Tibial nerve (tissue), 4 donors: ENCODE measurements around the gene TOMM6. TPM values are rescaled to one million over a fixed set of nuclear protein-coding genes. Genes with fewer than 3 reads are reported as not detected.

Source experiments
- DNase-seq, 2 donors: peaks; one replicate each; pipeline ENCODE4 v3.0.0-alpha.2; 2019; ENCODE audit warnings: low spot score in 2 of 2
- H3K27ac ChIP-seq, 4 donors: fragments of 200-600 bp; sonication (generic) in 3 of 4; one replicate each; pipeline ENCODE4 v1.5.1; 2017 to 2019; ENCODE audit warnings: mild to moderate bottlenecking in 1 of 4
- H3K27me3 ChIP-seq, 2 donors: fragments of 200-600 bp; sonication (generic) in 1 of 2; one replicate each; pipeline versions ENCODE4 v1.5.1 to v1.6.0; 2017 to 2019
- H3K36me3 ChIP-seq, 3 donors: fragments of 200-600 bp; sonication (generic); one replicate each; pipeline ENCODE4 v1.5.1; 2018 to 2019
- H3K4me1 ChIP-seq, 4 donors: fragments of 200-600 bp; sonication (generic) in 3 of 4; one replicate each; pipeline ENCODE4 v1.5.1; 2017 to 2019
- H3K4me3 ChIP-seq, 4 donors: fragments of 200-600 bp; sonication (generic) in 3 of 4; one replicate each; pipeline ENCODE4 v1.5.1; 2017 to 2019; ENCODE audit warnings: mild to moderate bottlenecking in 1 of 4, moderate library complexity in 1 of 4
- H3K9me3 ChIP-seq, 4 donors: fragments of 200-600 bp; sonication (generic) in 3 of 4; one replicate each; pipeline ENCODE4 v1.5.1; 2017 to 2019
- CTCF ChIP-seq, 5 experiments: fragments of 200-600 bp in 3 of 5; fragments of 450-650 bp in 2 of 5; sonication (generic) in 3 of 5; IDR thresholded peaks; one replicate each; pipeline ENCODE4 v1.5.1; 2016 to 2019; ENCODE audit warnings: antibody characterized with exemption in 5 of 5, mild to moderate bottlenecking in 3 of 5, moderate library complexity in 2 of 5
- EP300 ChIP-seq, 2 donors: sonication (generic); formaldehyde crosslinking; IDR thresholded peaks; one replicate each; pipeline ENCODE4 v1.6.1; 2017; ENCODE audit warnings: antibody characterized with exemption in 2 of 2, mild to moderate bottlenecking in 1 of 2
- POLR2A ChIP-seq, 2 donors: fragments of 450-650 bp; IDR thresholded peaks; one replicate each; pipeline ENCODE4 v1.6.1; 2017; ENCODE audit warnings: antibody characterized with exemption in 2 of 2, mild to moderate bottlenecking in 2 of 2, moderate library complexity in 2 of 2
- WGBS, 2 donors: methylation state at CpG; one replicate each; pipeline ENCODE4 v1.1.5; 2018; 5-methylcytosine and 5-hydroxymethylcytosine counted together
- total RNA-seq, 4 donors: library from RNA; depleted of rRNA; stranded (reverse); fragments of >200 nt; gene quantifications; one replicate each; pipeline ENCODE4 v1.1.0, GENCODE V29; 2016

TOMM6 gene
- total RNA-seq = 100 to 1,000 TPM in 2 of 4 donors, 10 to 100 TPM in 2; 76.1 to 121 (median 99.8) TPM

GRCh38 chr6:41787219-41787917 lies at the start of gene TOMM6:
TSS of gene TOMM6 (plus strand) at chr6:41787694. CDS start at chr6:41787698, 4 bp downstream.
- TF ChIP-seq CTCF (IDR thresholded peaks at IDR 0.05) (peak; percentile 87 to 98 (median 96)), EP300 (IDR thresholded peaks at IDR 0.05) (peak; percentile 91 to 98), POLR2A (IDR thresholded peaks at IDR 0.05) (peak; percentile 65 to 91)
- H3K4me3 ChIP-seq = peak within 1 kb of the TSS; percentile 70 to 86 (median 76)
- H3K4me1 ChIP-seq = peaks cover 4 to 51% (median 20%) of the 10 kb centered on the region in 4 donors
- no peaks in the 10 kb centered on the region for H3K27me3 ChIP-seq
- peak within 1 kb of the TSS; percentile 78 to 93 (median 92) for H3K27ac ChIP-seq
- no peaks in the 10 kb centered on the region for H3K9me3 ChIP-seq
- WGBS, 2 donors = 0% methylated on average over 34 to 55 of the region's 55 CpGs
- peaks cover 0 to 39% (median 0%) of the 10 kb centered on the region in 3 donors for H3K36me3 ChIP-seq
- DNase-seq = peak; percentile 90 to 94

- Histone ChIP-seq H3K4me1 (peaks cover 0 to 9% (median 6%) of the 10 kb centered on the region in 4 donors), H3K27me3 (no peaks in the 10 kb centered on the region), H3K36me3 (no peaks in the 10 kb centered on the region), H3K4me3 (no peak overlapping the region), H3K9me3 (no peaks in the 10 kb centered on the region), H3K27ac (no peak overlapping the region)
- 62 to 67% methylated on average over 4 of the region's 4 CpGs for WGBS, 2 donors
- no peak for DNase-seq
- no peak for TF ChIP-seq POLR2A (IDR thresholded peaks at IDR 0.05)
- TF ChIP-seq EP300 (IDR thresholded peaks at IDR 0.05) = no peak
- no peak for TF ChIP-seq CTCF (IDR thresholded peaks at IDR 0.05)
These were observed 48.5 kb upstream of the TOMM6 start for GRCh38 chr6:41739041-41739440.

GRCh38 chr6:41740366-41741162 lies 46.9 kb upstream of the TOMM6 start:
- Histone ChIP-seq H3K4me3 (no peak overlapping the region), H3K27ac (no peak overlapping the region), H3K36me3 (no peaks in the 10 kb centered on the region), H3K4me1 (peaks cover 0 to 8% (median 6%) of the 10 kb centered on the region in 4 donors), H3K9me3 (no peaks in the 10 kb centered on the region), H3K27me3 (no peaks in the 10 kb centered on the region)
- WGBS, 2 donors = 73 to 79% methylated on average over 12 to 13 of the region's 13 CpGs
- DNase-seq = no peak
- TF ChIP-seq POLR2A (IDR thresholded peaks at IDR 0.05) (no peak), CTCF (IDR thresholded peaks at IDR 0.05) (no peak), EP300 (IDR thresholded peaks at IDR 0.05) (no peak)

GRCh38 chr6:41741625-41742490 lies 45.6 kb upstream of the TOMM6 start:
- Histone ChIP-seq H3K27me3 (no peaks in the 10 kb centered on the region), H3K36me3 (no peaks in the 10 kb centered on the region), H3K27ac (no peak overlapping the region), H3K4me1 (no peaks in the 10 kb centered on the region), H3K9me3 (no peaks in the 10 kb centered on the region), H3K4me3 (no peak overlapping the region)
- no peak for DNase-seq
- TF ChIP-seq EP300 (IDR thresholded peaks at IDR 0.05) (no peak), POLR2A (IDR thresholded peaks at IDR 0.05) (no peak), CTCF (IDR thresholded peaks at IDR 0.05) (no peak)
- WGBS, 2 donors = 85 to 87% methylated on average over 20 of the region's 20 CpGs
